RWPE1 (cell line): ENCODE data around the gene SLC44A4.

Source experiments
- CTCF ChIA-PET: fragments of 350-600 bp; sonication (Branson Sonifier 250); formaldehyde crosslinking; extraction: SDS; loops from one replicate; lab custom pipeline; 2021; lab: Yijun Ruan, JAX
- POLR2A ChIA-PET: fragments of 400-600 bp; formaldehyde crosslinking; extraction: SDS; loops from one replicate; lab custom pipeline; 2020; ENCODE audit warnings: antibody characterized with exemption; ENCODE audit not compliant: low non-redundant PET; lab: Yijun Ruan, JAX
- DNase-seq: peaks from one replicate; pipeline ENCODE4 v3.0.0; 2012; ENCODE audit warnings: low spot score
- H3K27ac ChIP-seq: fragments of 450-650 bp; 2 replicates; pipeline ENCODE4 v1.5.1; 2017
- CTCF ChIP-seq: fragments of 450-650 bp; conservative IDR thresholded peaks from 2 replicates; pipeline ENCODE4 v1.5.1; 2017; ENCODE audit warnings: low read depth, mild to moderate bottlenecking

Gene SLC44A4

DNA sequence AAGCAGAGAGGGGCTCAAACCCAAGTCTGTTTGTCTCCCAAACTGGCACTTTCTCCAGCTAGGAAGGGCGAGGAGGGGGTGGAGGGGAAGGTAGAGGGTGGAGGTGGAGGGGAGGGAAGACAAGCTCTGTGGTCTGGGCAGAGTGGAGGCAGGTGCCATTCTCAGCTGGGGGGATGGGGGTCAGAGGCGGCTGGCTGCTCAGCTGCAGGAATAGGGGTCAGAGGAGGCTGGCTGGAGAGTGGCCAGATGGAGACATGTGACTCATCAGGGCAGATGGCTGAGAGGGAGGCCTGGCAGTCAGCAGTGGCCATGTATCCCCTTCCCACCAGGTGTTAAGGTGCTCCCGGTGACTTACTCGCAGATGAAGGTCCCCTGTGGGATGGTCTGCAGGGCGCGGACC lies 3.5 kb upstream of the SLC44A4 start:
- ChIA-PET CTCF (interaction anchor here (0.7 kb wide), 1 partner anchor 191 kb away, joined by 5 read pairs; no protein-coding TSS in a partner anchor), POLR2A (no interaction called here)
- no peak for TF ChIP-seq CTCF
- DNase-seq = no peak
- peak overlapping the region; percentile 44 for H3K27ac ChIP-seq

DNA sequence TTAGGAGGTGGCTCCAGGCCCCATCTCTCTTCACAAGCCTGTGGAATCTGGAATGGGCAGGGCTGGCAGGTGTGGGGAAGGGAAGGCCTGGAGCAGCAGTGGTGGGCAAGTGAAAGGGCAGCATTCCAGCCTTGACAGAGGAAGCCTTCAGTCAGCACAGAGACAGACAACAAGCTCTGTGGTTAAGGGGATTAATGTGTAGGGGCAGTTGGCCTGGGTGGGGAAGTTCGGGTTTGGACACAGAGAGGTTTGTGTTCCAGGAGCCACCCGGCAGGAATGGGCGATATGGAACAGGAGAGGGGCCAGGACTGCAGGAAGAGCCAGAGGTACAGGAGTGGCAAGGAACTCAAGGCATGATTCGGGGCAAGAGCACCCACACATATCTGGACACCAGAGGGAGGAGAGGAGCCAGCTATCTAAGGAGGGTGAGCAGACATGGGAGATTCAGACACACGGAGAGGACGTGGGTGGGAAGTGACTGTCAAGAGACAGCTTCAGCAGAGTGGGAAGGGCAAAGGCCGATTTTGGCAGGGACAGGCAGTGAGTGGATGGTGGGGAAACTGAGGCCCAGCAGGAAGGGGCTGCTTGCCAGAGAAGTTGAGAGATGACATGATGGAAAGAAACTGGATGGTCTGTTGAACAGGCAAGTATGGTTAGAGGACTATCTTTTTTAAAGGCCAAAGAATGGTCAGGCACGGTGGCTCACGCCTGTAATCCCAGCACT lies 2.5 kb upstream of the SLC44A4 start:
- H3K27ac ChIP-seq = 0 out of 2 replicates have a peak overlapping the region, but pooled peaks have one; percentile 2
- CTCF ChIA-PET = no interaction called here
- no peak for DNase-seq
- POLR2A ChIA-PET = no interaction called here
- TF ChIP-seq CTCF = no peak

GRCh38 chr6:31880616-31881015 lies 1.8 kb upstream of the SLC44A4 start:
- ChIA-PET POLR2A (no interaction called here), CTCF (no interaction called here)
- no peak for DNase-seq
- no peak overlapping the region for H3K27ac ChIP-seq
- no peak for TF ChIP-seq CTCF

DNA sequence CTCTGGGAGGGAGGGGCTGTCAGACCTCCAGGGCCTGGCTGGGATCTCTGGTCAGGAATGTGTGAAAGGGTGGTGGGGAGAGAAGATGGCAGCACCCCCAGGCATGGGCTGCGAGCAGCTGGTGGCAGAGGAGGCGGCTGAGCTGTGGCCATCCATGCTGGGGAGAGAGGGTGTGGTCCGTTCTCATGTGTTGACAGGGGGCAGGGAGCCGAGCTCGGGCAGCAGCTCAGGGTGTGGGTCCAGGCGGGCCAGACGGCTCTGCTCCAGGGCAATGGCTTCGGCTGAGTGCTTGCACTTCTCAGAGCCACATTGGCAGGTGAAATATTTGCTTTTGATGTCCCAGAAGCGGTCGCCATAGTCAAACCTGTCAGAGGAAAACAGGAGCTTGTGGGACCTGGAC lies 1.1 kb upstream of the SLC44A4 start:
- DNase-seq = no peak
- TF ChIP-seq CTCF = no peak
- peak overlapping the region; percentile 40; the same call in 1 of the 2 replicates for H3K27ac ChIP-seq
- CTCF ChIA-PET = no interaction called here
- POLR2A ChIA-PET = no interaction called here

DNA sequence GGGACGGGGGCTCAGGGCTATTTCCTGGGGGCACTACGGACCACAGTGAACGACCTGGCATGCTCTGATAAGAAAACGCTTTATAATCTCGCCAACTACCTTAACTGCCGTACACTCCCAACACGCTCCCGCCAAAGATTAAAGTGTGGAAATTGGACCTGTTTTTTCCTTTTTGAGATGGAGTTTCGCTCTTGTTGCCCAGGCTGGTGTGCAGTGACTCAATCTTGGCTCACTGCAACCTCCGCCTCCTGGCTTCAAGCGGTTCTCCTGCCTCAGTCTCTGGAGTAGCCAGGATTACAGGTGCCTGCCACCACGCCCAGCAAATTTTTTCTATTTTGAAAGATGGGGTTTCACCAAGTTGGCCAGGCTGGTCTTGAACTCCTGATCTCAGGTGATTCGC lies 346 bp upstream of the SLC44A4 start:
- no peak for DNase-seq
- H3K27ac ChIP-seq = peak overlapping the region; percentile 40
- CTCF ChIA-PET = no interaction called here
- no peak for TF ChIP-seq CTCF
- POLR2A ChIA-PET = no interaction called here

GRCh38 chr6:31878222-31878621 lies 575 bp downstream of the SLC44A4 start:
- ChIA-PET CTCF (interaction anchor here (1.0 kb wide), 1 partner anchor 14 kb away, joined by 4 read pairs; no protein-coding TSS in a partner anchor), POLR2A (no interaction called here)
- DNase-seq = no peak
- H3K27ac ChIP-seq = no peak overlapping the region; the same call in 1 of the 2 replicates
- TF ChIP-seq CTCF = no peak
